ENCODE data around the gene RFX1.

The RFX1 gene

DNA sequence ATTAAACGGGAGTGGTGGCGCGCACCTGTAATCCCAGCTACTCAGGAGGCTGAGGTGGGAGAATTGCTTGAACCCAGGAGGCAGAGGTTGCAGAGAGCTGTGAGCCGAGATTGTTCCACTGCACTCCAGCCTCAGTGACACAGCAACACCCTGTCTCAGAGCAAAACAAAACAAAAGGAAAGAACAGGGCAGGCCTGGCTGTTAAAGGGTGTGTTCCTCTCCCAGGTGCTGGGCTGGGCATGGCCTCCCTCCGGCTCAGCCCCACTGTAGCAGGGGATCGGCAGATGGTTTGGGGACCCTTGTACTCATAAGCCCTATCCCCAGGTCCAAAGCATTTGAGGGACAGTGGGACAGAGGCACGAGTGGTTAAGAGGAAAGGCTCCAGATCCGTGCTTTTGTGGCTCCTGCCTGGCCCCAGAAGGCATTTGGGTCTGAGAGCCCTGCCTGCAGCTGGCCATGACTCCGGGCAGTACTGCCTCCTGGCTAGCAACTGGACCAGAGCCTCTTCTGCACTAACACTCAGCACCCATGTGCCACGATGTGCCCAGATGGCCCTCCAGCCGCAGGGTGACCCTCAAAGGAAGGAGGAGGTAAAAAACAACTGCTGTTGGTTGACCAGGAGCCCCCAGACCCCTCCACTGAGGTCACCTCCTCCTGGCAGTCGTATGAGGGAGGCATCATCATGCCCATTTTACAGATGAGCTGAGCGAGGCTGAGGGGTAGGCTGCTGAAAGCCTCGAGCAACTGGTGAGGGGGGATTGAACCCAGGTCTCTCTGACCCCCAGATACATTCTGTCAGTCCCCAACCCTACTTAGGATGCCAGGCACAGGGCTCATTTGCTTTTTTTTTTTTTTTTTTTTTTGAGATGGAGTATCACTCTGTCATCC lies 10.0 kb downstream of the RFX1 start:
- no peak for DNase-seq

DNA sequence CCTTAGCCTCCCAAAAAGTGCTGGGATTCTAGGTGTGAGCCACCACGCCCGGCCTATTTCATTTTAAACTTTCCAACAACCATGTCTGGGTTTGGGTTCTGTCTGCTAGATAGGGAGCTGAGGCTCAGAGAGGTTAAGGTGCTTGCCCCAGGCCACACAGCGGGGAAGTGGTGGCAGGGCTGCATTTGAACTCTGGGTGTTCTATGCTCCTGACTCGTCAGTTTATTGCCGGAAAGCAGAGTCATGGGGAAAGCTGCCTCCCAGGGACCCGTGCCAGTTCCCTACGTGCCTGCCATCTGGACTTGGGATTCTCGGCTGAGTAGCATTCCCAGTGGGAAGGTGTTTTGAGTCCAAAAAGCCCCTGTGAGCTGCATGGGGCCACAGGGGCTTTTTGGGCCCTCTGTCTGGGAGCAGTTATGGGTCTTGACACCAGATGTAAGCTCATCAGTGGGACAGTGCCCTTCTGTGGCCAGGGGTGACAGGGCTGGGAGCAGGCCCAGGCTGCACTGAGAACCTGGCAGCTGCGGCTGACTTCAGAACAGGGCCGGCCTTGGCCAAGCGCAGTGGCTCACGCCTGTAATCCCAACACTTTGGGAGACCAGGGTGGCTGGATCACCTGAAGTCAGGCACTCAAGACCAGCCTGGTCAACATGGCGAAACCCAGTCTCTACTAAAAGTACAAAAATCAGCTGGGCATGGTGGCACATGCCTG lies 10.9 kb downstream of the RFX1 start:
- no peak for DNase-seq

DNA sequence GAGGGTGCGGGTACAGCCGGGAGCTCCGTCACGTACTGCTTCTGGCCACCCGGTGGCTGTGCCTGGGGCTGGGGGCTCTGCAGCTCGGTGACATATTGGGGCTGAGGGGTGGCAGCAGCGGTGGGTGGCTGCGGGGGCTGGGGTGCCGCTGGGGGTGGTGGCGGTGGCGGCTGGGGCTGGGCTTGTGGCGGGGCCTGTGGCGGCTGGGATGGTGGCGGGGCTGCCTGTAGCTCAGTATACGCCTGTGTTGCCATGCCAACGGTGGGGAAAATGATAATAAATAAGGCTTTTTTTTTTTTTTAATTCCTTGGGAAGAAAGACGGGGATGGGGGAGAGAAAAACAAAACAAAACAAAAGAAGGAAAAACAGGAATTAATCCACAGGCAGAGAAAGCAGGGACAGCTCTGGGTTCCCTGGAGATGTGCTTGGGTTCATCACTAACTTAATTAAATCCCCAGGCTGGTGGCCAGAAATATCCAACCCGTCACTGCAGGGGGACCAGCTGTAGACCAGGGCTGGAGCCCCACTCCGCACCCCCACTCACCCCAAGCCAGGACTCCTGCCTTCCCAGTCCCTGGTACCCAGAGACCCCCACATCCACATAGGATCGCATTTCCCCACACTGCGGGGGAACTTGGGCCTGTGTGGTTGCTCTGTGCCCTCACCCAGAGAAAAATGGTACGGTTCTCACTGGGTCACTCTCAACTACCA lies 12.4 kb downstream of the RFX1 start:
- no peak for DNase-seq

DNA sequence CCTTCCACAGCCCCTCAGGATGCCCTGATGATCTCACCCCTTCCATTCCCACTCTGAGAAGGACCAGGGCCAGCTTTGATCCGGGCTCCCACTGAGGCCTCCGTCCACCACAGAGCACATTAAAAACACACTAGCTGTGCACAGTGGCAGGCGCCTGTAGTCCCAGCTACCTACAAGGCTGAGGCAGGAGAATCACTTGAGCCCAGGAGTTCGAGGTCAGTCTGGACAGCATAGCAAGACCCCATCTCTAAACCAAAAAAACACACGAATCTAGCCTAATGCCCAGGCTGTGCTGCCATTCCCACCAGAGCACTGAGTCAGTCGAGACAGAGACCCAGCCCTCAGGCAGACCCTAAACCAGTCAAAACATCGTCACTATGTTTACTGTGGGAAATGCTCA lies 14.1 kb downstream of the RFX1 start:
- DNase-seq, result no peak

DNA sequence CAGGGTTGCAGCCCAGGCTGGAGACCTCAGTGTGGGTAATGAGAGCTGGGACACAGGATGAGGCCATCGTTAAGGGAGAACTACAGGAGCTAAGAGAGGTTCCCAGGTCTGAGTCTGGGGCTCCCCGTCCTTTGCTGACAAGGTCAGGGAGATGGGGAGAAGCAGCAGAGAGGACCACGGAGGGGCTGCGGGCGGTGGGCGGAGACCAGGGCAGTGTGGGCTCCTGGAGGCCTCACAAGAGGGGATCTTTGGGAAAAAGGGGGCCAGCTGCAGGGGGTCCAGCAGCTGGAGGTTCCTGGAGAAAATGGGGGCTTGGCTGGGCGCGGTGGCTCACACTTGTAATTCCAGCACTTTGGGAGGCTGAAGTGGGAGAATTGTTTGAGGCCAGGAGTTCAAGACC lies 16.0 kb downstream of the RFX1 start:
- DNase-seq, result no peak

DNA sequence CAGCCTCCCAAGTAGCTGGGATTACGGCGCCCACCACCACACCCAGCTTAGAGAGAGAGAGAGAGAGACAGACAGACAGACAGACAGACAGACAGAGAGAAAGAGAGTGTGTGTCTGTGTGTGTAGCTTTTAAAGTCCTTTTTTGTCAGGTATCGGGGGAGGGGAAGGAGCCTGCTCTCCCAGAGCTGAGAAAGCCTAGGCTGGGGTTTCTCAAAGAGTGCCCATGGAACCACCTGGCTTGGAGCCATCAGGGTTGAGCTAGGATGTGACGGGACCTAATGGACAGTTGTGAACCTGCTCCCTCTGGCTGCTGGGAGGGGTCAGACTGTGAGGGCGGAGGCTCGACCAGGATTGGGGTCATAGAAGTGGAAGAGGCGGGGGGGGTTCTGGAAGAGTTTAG lies 16.6 kb downstream of the RFX1 start:
- DNase-seq, result no peak

DNA sequence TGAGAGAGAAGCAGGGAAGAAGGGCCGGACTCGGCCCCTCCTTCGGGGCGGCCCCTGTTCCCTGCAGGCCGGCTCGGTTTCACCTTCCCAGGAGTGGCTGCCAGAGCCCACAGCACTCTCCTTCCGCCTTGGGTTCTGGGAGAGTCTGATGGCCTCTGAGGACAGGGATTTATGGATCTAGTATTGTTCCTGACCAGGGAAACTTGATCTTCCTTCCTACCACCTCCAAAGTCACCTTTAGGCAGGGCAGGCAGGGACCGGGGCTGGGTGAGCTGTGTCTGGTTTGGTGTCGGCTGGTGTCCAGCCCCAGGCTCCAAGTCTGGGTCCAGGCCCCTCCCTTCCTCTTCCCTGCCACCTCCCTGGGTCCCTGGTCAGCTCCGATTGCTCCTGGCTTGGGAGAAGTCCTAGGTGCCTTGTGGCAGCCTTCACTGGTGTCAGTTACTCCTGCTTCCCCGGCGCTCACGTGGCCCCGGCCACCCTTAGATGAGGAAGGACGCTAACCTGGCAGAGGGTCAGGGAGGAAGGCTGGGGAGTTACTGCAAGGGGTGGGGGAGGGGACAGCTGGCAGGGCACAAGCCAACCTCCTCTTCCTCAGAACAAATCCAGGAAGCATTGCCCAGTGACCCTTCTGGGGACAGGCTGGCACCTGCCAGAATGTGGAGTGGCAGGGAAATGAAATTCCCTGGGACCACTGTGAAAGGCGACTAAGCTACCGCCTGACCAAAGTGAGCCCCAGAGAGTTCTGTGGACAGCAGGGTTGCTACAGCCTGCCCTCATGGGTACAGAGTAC lies 18.8 kb downstream of the RFX1 start:
- DNase-seq, result peak; percentile 37

DNA sequence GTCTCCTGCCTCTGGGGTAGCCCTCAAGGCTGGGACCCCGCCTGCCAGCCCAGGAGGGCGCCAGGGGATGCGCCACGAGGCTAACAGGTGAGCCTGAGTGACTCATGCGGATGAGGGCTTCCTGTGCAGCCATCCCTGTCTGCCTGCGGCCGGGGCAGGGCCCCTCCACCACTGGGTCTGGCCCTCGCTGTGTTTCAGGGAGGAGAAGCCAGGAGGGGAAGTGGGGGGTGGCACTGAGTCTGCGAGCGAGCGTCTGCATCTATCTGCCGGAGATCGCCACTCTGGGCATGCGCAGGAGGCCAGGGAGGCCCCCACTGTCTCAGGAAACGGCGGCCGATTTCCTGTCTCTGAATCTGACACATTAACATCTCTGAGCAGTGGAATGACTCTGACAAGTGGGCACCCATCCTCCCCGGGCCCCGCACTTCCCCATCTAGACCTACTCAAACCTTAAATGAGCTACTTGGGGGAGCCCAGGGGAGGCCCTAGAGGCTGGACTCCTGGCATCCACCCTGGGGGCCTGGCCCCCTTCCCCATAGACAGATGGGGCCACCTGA lies 19.7 kb downstream of the RFX1 start:
- peak; percentile 99 for DNase-seq

DNA sequence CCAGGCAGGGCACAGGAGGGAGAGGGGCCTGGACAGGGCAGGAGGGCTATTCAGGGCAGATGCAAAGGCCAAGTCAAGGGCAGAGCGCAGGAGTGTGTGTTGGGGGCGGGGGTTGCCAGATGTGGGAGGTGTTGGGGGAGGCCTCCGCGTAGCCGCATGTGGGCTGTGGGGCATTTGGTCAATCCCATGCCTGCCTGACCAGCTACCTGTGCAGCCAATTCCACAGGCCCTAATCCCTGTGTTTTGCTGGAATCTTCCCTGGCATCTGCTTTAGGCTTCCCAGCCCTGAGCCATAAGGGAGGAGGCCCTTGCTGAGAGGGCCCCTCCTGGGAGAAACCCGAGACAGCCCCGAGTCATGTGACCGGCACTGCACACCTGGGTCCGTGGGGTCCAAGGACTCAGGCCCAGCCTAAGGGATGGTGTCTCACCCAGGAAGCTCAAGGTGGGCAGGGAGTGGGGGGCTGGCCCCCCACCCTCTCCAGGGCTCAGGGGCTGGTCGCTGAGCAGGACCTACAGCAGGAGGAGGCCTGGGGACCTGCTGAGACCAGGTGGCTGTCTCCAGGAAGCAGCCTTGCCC lies 20.3 kb downstream of the RFX1 start:
- DNase-seq, result no peak

DNA sequence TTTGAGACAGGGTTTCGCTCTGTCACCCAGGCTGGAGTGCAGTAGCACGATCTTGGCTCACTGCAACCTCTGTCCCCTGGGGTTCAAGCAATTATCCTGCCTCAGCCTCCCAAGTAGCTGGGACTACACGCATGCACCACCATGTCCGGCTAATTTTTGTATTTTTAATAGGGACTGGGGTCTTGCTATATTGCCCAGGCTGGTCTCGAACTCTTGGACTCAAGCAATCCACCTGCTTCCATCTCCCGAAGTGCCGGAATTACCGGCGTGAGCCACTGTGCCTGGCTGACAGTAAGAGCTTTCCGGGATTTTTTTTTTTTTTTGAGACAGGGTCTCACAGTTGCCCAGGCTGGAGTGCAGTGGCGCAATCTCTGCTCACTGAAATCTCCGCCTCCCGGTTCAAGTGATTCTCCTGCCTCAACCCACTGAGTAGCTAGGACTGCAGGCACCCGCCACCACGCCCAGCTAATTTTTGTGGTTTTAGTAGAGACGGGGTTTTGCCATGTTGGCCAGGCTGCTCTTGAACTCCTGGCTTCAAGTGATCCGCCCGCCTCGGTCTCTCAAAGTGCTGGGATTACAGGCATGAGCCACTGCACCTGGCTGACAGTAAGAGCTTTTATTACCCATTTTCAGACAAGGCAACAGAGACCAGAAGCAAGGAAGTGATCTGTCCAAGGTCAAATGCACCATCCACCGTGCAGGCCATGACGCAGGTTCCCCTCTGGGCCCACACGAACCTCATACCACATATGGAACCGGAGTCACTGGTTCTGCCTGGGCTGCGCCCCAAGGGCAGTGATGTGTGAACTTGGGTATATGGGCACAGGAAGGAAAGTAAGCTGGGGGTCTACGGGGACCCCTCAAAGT lies 21.0 kb downstream of the RFX1 start:
- peak; percentile 56 for DNase-seq

DNA sequence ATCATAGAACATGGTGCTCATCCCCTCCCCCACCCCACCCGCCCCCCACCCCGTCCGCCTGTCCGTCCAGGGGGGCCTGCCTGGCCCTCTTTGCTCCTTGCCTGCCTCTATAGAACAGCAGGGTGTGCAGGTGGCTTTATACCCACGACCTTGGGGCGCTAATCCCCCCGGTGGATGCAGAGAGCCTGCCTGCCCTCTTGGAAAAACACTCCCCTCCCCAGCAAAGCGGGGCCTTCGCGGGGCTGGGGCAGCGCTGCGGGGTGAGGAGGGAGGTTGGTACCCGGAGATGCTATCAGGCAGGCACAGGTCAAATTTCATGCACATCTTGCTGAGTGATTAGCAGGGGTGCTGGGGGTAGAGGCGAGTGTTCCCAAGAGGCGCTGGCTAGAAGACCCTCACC lies 21.9 kb downstream of the RFX1 start:
- no peak for DNase-seq

DNA sequence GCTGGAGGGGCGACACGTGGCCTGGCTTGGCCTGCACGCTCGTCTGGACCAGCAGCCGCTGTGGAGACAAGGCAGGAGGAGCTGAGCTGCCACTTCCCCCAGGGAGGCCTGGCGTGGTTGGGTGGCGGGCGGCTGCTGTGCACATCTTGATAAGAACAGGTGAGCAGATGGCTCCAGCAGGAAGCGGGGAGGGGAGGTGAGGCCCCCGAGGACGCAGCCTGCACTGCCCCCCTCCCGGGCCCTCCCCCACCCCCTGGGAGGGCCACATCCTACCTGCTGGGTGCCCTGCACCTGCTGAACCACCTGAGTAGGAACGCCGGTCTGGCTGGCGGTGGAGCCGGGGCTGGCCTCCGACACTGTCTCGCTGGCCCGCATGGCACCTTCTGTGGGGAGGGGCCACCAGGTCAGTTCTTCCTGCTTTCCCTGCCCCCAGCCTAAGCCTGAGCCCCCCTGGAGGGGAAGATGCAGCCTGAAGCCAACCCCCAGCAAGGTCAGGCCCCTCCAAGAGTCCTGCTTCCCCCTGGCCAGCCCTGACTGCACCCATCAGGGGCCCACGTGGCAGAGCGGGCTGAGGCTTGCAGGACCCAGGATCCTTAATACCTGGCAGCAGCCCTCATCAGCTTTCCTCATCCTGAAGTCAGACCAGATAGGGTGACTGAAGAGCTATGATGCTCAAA lies 22.8 kb downstream of the RFX1 start:
- peak; percentile 53 for DNase-seq

DNA sequence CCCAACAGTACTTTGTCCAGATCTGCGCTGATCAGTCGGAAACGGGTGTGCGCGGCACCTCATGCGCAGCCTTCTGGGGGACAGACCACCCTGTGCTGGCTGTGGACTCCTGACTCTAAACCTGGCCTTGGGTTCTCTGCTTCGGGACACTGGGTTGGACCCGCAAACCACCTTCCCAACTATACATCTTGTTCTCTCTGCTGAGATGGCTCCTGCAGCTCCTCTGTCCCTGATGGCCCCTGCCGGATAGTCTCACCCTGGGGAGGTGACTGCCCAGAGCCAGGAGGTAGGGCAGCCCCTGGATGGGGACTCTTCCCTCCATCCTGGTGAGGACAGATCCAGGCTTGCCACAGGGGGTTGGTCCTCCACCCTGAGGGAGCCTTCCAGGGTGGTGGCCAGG lies 23.3 kb downstream of the RFX1 start:
- DNase-seq, result no peak

DNA sequence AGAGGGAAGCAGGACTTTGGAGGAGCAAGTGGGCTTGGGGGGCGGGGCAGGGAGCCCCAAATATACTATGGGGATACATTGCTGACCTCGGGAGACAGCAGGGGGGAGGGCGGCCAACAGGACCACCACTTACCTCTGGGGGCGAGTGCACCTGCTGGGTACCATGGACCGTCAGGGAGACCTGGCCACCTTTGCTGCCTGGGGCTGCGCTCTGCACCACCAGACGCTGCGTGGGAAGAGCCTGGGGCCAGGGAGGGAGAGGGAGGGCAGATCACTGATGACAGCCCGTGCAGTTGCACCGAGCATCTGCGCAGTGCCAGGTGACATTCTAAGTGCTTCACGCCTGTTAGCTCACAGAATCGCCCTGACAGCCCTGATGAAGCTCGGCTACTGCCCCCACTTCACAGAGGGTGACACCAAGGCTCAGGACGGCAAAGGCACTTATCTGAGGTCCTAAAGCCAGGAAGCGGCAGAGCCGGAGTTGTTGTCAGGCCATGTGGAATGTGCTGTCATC lies 24.1 kb downstream of the RFX1 start:
- DNase-seq, result no peak

DNA sequence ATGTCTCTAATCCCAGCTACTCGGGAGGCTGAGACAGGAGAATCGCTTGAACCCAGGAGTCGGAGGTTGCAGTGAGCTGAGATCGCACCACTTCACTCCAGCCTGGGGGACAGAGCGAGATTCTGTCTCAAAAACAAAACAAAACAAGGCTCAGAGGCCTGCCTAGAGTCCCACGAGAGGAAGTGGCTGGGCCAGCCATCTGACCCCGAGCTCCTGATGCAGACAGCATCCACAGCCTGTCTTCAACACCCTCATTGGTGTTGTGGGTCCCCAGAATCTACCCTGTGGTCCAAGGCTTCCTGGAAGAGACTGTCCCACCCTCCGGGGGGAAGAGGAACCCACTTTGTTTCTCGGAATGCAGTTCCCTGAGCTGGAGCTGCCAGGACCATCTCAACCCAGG lies 24.7 kb downstream of the RFX1 start:
- DNase-seq, result no peak

DNA sequence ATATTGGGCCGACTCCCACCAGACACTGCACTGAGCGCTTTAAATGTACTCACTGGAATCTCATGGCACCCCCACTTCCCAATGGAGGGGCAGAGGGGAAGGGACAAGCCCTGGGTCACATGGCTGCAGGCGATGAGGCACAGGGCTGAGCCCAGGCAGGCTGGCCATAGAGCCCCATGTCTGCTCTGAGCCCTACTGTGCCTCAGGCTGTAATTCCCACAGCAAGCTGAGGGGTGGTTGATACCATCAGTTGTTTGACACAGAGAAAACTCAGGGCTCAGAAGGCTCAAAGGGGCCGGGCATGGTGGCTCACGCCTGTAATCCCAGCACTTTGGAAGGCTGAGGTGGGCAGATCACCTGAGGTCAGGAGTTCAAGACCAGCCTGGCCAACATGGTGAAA lies 25.1 kb downstream of the RFX1 start:
- no peak for DNase-seq

DNA sequence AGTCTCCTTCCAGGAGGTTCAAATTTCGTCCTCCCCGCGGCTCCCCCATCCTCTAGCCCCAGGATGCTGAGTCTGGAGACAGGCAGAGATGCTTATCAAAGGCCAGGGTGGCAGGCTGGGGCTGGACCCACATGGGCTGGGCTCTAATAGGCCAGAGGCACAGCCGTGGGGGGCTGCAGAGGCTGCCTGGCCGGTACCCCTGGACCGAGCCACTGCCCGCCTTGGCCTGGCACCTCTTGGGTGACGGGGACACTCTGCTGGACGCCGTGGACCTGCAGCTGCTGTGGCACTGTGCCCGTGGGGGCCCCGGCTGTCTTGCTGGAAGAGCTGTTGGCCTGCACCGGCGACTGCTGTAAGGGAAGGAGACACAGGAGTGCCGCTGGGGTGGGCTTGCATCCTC lies 25.8 kb downstream of the RFX1 start:
- no peak for DNase-seq

DNA sequence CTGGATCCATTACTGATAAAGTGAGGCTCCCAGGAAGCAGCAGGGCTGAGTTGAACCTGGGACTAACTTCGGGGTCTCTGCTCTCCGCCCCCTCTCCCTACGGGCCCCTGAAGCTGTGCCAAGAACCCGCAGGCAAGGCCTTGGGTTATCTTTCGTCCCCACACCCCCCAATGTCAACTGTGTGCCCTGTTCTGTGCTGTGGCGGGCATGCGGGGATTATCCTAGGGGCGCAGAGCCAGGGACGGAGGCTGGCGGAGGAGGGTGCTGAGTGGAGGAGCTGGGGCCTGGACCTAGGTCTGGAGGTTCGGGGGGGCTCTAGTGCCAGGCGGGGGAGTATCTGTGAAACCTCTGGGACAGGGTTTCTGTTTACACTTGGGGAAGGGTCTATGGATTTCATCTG lies 26.4 kb downstream of the RFX1 start:
- no peak for DNase-seq

DNA sequence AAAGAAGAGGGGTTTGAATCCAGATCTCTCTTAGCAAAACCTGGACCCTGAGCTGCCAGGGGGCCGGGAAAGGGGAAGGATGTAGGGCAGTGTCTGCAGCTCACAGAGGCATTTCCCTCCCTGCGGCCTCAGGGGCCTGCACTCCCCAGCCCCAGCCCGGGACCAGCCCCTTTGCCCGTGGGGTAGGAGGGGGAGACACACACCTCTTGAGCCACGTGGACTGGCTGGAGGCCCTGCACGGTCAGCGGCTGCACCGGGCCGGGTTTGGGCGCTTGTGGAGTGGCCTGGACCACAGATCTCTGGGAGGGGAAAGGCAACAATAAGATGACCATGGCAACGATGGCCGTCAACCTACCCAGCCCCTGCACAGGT lies 26.9 kb downstream of the RFX1 start:
- no peak for DNase-seq
